ENCODE measurements around the gene ZCCHC10. TPM values are rescaled to one million over a fixed set of nuclear protein-coding genes. Genes with fewer than 3 reads are reported as not detected.

Gene ZCCHC10
- total RNA-seq, 1 donor: 12.3 TPM

DNA sequence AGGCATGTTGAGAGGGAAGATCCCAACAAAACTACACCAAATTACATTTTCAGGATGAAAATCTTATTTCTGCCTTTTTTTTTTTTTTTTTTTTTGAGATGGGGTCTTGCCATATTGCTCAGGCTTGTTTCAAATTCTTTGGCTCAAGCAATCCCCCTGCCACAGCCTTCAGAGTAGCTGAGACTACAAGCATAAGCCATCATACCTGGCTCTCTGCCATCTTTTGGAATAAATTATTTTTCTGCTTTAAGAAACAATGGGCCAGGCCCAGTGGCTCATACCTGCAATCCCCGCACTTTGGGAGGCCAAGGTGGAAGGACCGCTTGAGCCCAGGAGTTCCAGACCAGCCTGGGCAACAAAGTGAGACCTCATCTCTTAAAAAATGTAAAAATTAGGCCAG is 77.2 kb downstream of the ZCCHC10 start:
- DNase-seq (ENCODE audit: insufficient read length, low spot score, missing footprints): no peak
- no peaks in the 10 kb centered on the region for H3K9me3 ChIP-seq (ENCODE audit: low read depth, low read length)
- H3K27me3 ChIP-seq (ENCODE audit: insufficient read depth, low read length): no peaks in the 10 kb centered on the region
- peaks cover 16% of the 10 kb centered on the region for H3K4me1 ChIP-seq (ENCODE audit: insufficient read depth, low read length)
- no peak overlapping the region for H2AFZ ChIP-seq (ENCODE audit: low read length)
- H3K4me2 ChIP-seq (ENCODE audit: insufficient read depth, low read length): no peak overlapping the region
- H4K20me1 ChIP-seq (ENCODE audit: insufficient read depth, low read length): peaks cover 78% of the 10 kb centered on the region
- H3K79me2 ChIP-seq (ENCODE audit: insufficient read depth, low read length): peaks cover 99% of the 10 kb centered on the region
- peaks cover 3% of the 10 kb centered on the region for H3K36me3 ChIP-seq (ENCODE audit: insufficient read depth, low read length)
- no peak overlapping the region for H3K27ac ChIP-seq (ENCODE audit: low read depth, low read length)
- no peak overlapping the region for H3K4me3 ChIP-seq (ENCODE audit: insufficient read depth, low read length)
- no peak for TF ChIP-seq CTCF (IDR thresholded peaks at IDR 0.05; ENCODE audit: extremely low read depth, low read depth, low read length)

- Histone ChIP-seq H3K4me2 (ENCODE audit: insufficient read depth, low read length) (peak overlapping the region; percentile 40), H4K20me1 (ENCODE audit: insufficient read depth, low read length) (peaks cover 76% of the 10 kb centered on the region), H3K27me3 (ENCODE audit: insufficient read depth, low read length) (no peaks in the 10 kb centered on the region), H3K27ac (ENCODE audit: low read depth, low read length) (peak overlapping the region; percentile 48), H3K36me3 (ENCODE audit: insufficient read depth, low read length) (peaks cover 10% of the 10 kb centered on the region), H3K79me2 (ENCODE audit: insufficient read depth, low read length) (peaks cover 98% of the 10 kb centered on the region), H3K4me3 (ENCODE audit: insufficient read depth, low read length) (no peak overlapping the region), H3K4me1 (ENCODE audit: insufficient read depth, low read length) (peaks cover 16% of the 10 kb centered on the region), H3K9me3 (ENCODE audit: low read depth, low read length) (no peaks in the 10 kb centered on the region), H2AFZ (ENCODE audit: low read length) (no peak overlapping the region)
- DNase-seq (ENCODE audit: insufficient read length, low spot score, missing footprints): peak; percentile 72
- no peak for TF ChIP-seq CTCF (IDR thresholded peaks at IDR 0.05; ENCODE audit: extremely low read depth, low read depth, low read length)
Measured at GRCh38 chr5:132947671-132948070, 78.7 kb downstream of the ZCCHC10 start.

Small RNAs within 50 kb of the gene (small RNA-seq; reads per million reads assigned to genes)
- gene AC113410.1: not detected
- gene AC113410.3: not detected
- not detected for gene ATP6V0E1P1
- not detected for gene RF00019

Other genes starting within 250 kb of the ZCCHC10 start
- gene SEPTIN8, start 249.3 kb downstream of the ZCCHC10 start, total RNA-seq: 32.1 and 33.7 TPM in 2 replicates
- gene SOWAHA, start 213.2 kb downstream of the ZCCHC10 start, total RNA-seq: under 0.01 and 0.29 TPM in 2 replicates
- gene SHROOM1, start 195.9 kb downstream of the ZCCHC10 start, total RNA-seq: 4.7 and 6.2 TPM in 2 replicates
- 0.29 and 0.36 TPM in 2 replicates for gene GDF9, start 160.1 kb downstream of the ZCCHC10 start, total RNA-seq
- 76.0 and 94.6 TPM in 2 replicates for gene UQCRQ, start 159.9 kb downstream of the ZCCHC10 start, total RNA-seq
- under 0.01 and 0.29 TPM in 2 replicates for gene LEAP2, start 152.9 kb downstream of the ZCCHC10 start, total RNA-seq
- 79.0 and 83.2 TPM in 2 replicates for gene AFF4, start 62.9 kb downstream of the ZCCHC10 start, total RNA-seq
- 125 and 135 TPM in 2 replicates for gene HSPA4, start 25.5 kb upstream of the ZCCHC10 start, total RNA-seq

Measured in osteoblast (primary cell).